Prostate gland (tissue), 2 donors: ENCODE measurements around the gene CCDC167. TPM values are rescaled to one million over a fixed set of nuclear protein-coding genes. Genes with fewer than 3 reads are reported as not detected.

Experiments
- DNase-seq: peaks from one replicate; pipeline ENCODE4 v3.0.0-alpha.2; 2019; ENCODE audit warnings: low spot score
- H3K27ac ChIP-seq, 2 donors: fragments of 200-600 bp; sonication (generic); 2 replicates each; pipeline ENCODE4 v1.5.1; 2017 to 2019
- H3K27me3 ChIP-seq: fragments of 200-600 bp; sonication (generic); replicated peaks from 2 replicates; pipeline ENCODE4 v1.5.1; 2019; ENCODE audit not compliant: insufficient read depth
- H3K36me3 ChIP-seq, 2 donors: fragments of 200-600 bp; sonication (generic); 1 replicate in 1 of 2; 2 replicates in 1 of 2; pipeline versions ENCODE4 v1.5.1 to v1.8.1; 2017 to 2019
- H3K4me1 ChIP-seq: fragments of 200-600 bp; sonication (generic); replicated peaks from 2 replicates; pipeline ENCODE4 v1.5.1; 2019
- H3K4me3 ChIP-seq, 2 donors: fragments of 200-600 bp; sonication (generic); 2 replicates each; pipeline ENCODE4 v1.5.1; 2017 to 2019
- H3K9me3 ChIP-seq: fragments of 200-600 bp; sonication (generic); 2 replicates; pipeline ENCODE4 v1.5.1; 2017
- CTCF ChIP-seq, 4 experiments: fragments of 200-600 bp in 2 of 4; fragments of 450-650 bp in 2 of 4; sonication (generic) in 2 of 4; IDR thresholded peaks; 1 replicate in 3 of 4; 2 replicates in 1 of 4; pipeline ENCODE4 v1.5.1; 2016 to 2019; ENCODE audit warnings: antibody characterized with exemption in 4 of 4, mild to moderate bottlenecking in 2 of 4, moderate library complexity in 2 of 4
- POLR2A ChIP-seq: fragments of 450-650 bp; IDR thresholded peaks from one replicate; pipeline ENCODE4 v1.6.1; 2016; ENCODE audit warnings: antibody characterized with exemption, mild to moderate bottlenecking
- POLR2AphosphoS5 ChIP-seq: sonication (generic); formaldehyde crosslinking; IDR thresholded peaks from one replicate; pipeline ENCODE4 v1.6.1; 2017; ENCODE audit warnings: antibody characterized with exemption
- WGBS: methylation state at CpG from one replicate; pipeline ENCODE4 v1.1.5; 2018; 5-methylcytosine and 5-hydroxymethylcytosine counted together
- intact Hi-C: fragments of 100-400 bp; cut with DNase I; formaldehyde crosslinking; loops from one replicate; pipeline ENCODE4 v1.14.2; 2022
- total RNA-seq, 2 donors: library from RNA; depleted of rRNA; stranded (reverse); fragments of >200 nt; gene quantifications; one replicate each; pipeline ENCODE4 v1.1.0, GENCODE V29; 2016

The CCDC167 gene
- total RNA-seq, 2 donors from 2014 or later, result 46.9 to 54.6 TPM

DNA sequence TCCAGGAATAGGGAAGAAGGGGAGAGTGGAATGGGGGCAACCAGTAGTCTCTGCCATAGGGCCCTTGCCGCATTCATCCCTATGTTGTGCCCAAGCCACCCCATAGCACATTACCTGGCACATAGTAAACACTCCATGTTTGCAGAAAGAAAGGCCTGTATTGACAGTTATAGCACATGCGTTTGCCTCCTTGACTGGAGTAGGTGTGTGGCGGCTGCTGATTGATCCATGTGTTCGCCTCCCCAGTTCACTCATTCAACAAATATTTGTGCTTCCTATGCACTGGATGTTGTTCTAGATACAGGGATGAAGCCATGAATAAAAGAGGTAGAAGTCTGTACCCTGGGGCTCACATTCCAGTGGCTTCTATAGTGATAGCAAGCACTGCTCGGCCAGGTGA, 19.8 kb upstream of the CCDC167 start:
- Histone ChIP-seq H3K4me3 (no peak overlapping the region), H3K36me3 (no peaks in the 10 kb centered on the region), H3K9me3 (no peaks in the 10 kb centered on the region), H3K27ac (no peak overlapping the region), H3K4me1 (peaks cover 16% of the 10 kb centered on the region), H3K27me3 (no peaks in the 10 kb centered on the region)
- intact Hi-C loops, result no loop called here
- no peak for DNase-seq
- no peak for TF ChIP-seq CTCF (IDR thresholded peaks at IDR 0.05)
- no peak for TF ChIP-seq POLR2AphosphoS5
- TF ChIP-seq POLR2A, result no peak
- WGBS, result 96% methylated on average over 5 of the region's 5 CpGs

- TF ChIP-seq POLR2AphosphoS5, result no peak
- TF ChIP-seq CTCF (IDR thresholded peaks at IDR 0.05), result no peak
- no peak for TF ChIP-seq POLR2A
- DNase-seq, result no peak
- no peak overlapping the region for H3K4me3 ChIP-seq
- H3K9me3 ChIP-seq, result no peaks in the 10 kb centered on the region
- no peaks in the 10 kb centered on the region for H3K36me3 ChIP-seq
- no peaks in the 10 kb centered on the region for H3K27me3 ChIP-seq
- 94% methylated on average over 6 of the region's 6 CpGs for WGBS
- H3K4me1 ChIP-seq, result peaks cover 16% of the 10 kb centered on the region
- intact Hi-C loops, result no loop called here
- H3K27ac ChIP-seq, result no peak overlapping the region
Measured at GRCh38 chr6:37518116-37518515, 18.4 kb upstream of the CCDC167 start.

GRCh38 chr6:37517411-37517812, 17.7 kb upstream of the CCDC167 start:
- DNase-seq, result no peak
- H3K27me3 ChIP-seq, result no peaks in the 10 kb centered on the region
- no peaks in the 10 kb centered on the region for H3K9me3 ChIP-seq
- peaks cover 16% of the 10 kb centered on the region for H3K4me1 ChIP-seq
- no peak overlapping the region for H3K4me3 ChIP-seq
- TF ChIP-seq POLR2AphosphoS5, result no peak
- 52% methylated on average over 11 of the region's 11 CpGs for WGBS
- intact Hi-C loops, result no loop called here
- H3K27ac ChIP-seq, result no peak overlapping the region
- no peaks in the 10 kb centered on the region for H3K36me3 ChIP-seq

GRCh38 chr6:37516920-37517405, 17.3 kb upstream of the CCDC167 start:
- 36% methylated on average over 13 of the region's 16 CpGs for WGBS
- Histone ChIP-seq H3K4me1 (peaks cover 16% of the 10 kb centered on the region), H3K27ac (peak overlapping the region; percentile 59 to 66), H3K36me3 (no peaks in the 10 kb centered on the region), H3K4me3 (no peak overlapping the region), H3K27me3 (no peaks in the 10 kb centered on the region), H3K9me3 (no peaks in the 10 kb centered on the region)
- no peak for DNase-seq
- intact Hi-C loops, result no loop called here
- TF ChIP-seq POLR2AphosphoS5 (no peak), POLR2A (no peak), CTCF (IDR thresholded peaks at IDR 0.05) (no peak)

DNA sequence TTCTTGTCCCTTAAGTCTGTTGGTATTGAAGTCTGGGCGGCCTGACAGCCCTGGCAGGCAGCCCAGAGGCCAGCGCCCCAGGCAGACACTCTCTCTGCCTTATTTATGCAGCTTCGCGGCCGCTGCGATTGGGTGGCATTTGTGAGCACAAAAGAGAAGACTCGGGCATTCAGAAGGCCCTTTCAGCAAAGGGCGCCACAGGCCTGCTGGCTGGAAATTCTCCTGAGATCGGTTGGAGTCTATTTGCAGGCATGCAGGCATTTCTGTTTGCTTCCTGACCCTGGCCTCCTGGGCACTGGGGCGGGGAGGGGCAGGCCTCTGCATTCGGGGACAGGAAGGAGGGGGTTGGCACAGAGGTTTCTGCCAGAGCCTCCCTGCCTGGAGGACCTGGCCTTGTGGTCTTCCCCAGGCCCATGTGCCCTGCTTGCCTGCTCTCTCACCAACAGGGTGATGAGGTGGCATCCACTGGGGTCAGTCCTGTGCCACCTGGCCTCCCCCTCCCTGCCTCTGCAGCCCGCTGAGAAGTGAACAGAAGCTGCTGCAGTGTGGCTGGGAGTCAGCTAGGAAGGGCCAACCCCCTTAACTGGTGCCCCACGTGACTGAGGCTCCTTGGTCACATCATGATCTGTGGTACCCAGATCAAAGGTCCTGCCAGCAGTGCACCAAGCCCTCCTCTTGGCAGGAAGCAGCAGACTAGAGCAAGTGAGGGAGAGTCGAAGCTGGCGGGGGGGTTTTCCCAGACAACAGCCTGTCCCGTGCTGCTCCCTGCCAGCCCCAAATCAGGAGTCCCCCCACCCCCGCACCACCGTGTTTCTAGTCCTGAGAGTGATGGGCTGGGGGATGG, 16.6 kb upstream of the CCDC167 start:
- no peaks in the 10 kb centered on the region for H3K9me3 ChIP-seq
- DNase-seq, result peak; percentile 79
- intact Hi-C loops, result no loop called here
- TF ChIP-seq CTCF (IDR thresholded peaks at IDR 0.05) (no peak), POLR2A (no peak), POLR2AphosphoS5 (peak; percentile 29)
- H3K36me3 ChIP-seq, result no peaks in the 10 kb centered on the region
- H3K4me1 ChIP-seq, result peaks cover 16% of the 10 kb centered on the region
- no peak overlapping the region for H3K4me3 ChIP-seq
- 16% methylated on average over 18 of the region's 18 CpGs for WGBS
- H3K27ac ChIP-seq, result peak overlapping the region; percentile 59 to 66
- no peaks in the 10 kb centered on the region for H3K27me3 ChIP-seq
